ENCODE measurements around the gene UBE2D2. TPM values are rescaled to one million over a fixed set of nuclear protein-coding genes. Genes with fewer than 3 reads are reported as not detected.

Gene UBE2D2
- polyA plus RNA-seq, 3 donors = 41.2 to 167 (median 133) TPM

GRCh38 chr5:139638090-139638735 lies 77.1 kb downstream of the UBE2D2 start:
- intact Hi-C loops (cut with micrococcal nuclease) = loop anchor here (1.0 to 5.0 kb wide), 2 partner anchors 10 to 34 kb away; partner anchors contain the start of gene CXXC5 (in 1 of the 2)

More at GRCh38 chr5:139638090-139638735, 77.1 kb downstream of the UBE2D2 start:
- peak overlapping the region; percentile 22 to 67 (median 23) for H3K4me3 ChIP-seq (replicated peaks in 1 of 3; ENCODE audit: low read depth in 2 of 3, low read length in 3 of 3)
- H3K36me3 ChIP-seq (replicated peaks in 1 of 2; ENCODE audit: control insufficient read depth in 1 of 2, insufficient read depth in 2 of 2, low read length in 2 of 2) = no peaks in the 10 kb centered on the region
- peak overlapping the region; percentile 80 to 89 for H3K4me3 Mint-ChIP-seq
- 2% methylated on average over 18 of the region's 23 CpGs for WGBS (ENCODE audit: insufficient coverage)
- peak overlapping the region; percentile 45 to 77 (median 59) for H3K27ac Mint-ChIP-seq
- peaks cover 33% of the 10 kb centered on the region for H3K4me1 Mint-ChIP-seq
- peak overlapping the region; percentile 55 for H2AFZ ChIP-seq (ENCODE audit: insufficient read depth, low read depth, low read length, poor library complexity, severe bottlenecking)
- peaks cover 22 to 60% (median 29%) of the 10 kb centered on the region in 3 donors for H3K27me3 Mint-ChIP-seq (ENCODE audit: low read depth in 3 of 3)
- no peaks in the 10 kb centered on the region for H3K79me2 ChIP-seq (ENCODE audit: insufficient read depth, low read length)
- DNase-seq = peak; percentile 79 to 82 (median 80)
- H3K9ac ChIP-seq (ENCODE audit: insufficient read depth, low read length, poor library complexity, severe bottlenecking) = peak overlapping the region; percentile 63
- H3K27ac ChIP-seq (ENCODE audit: low read depth in 1 of 2, low read length in 2 of 2) = peak overlapping the region in 1 of 2 donors; percentile 42
- H3K9me3 Mint-ChIP-seq = no peaks in the 10 kb centered on the region
- no peaks in the 10 kb centered on the region for H3K9me3 ChIP-seq (replicated peaks in 1 of 2; ENCODE audit: control insufficient read depth in 1 of 2, insufficient read depth in 1 of 2, low read length in 2 of 2)
- peaks cover 44% of the 10 kb centered on the region for H4K20me1 ChIP-seq (ENCODE audit: insufficient read depth, low read length)
- peaks cover 5 to 20% of the 10 kb centered on the region in 2 donors for H3K36me3 Mint-ChIP-seq
- no peak for TF ChIP-seq CTCF (IDR thresholded peaks at IDR 0.05)
- H3K4me1 ChIP-seq (ENCODE audit: control insufficient read depth in 1 of 2, insufficient read depth in 2 of 2, low read length in 2 of 2) = peaks cover 34 to 43% of the 10 kb centered on the region in 2 donors
- peaks cover 0 to 22% of the 10 kb centered on the region in 2 donors for H3K27me3 ChIP-seq (ENCODE audit: control insufficient read depth in 2 of 2, insufficient read depth in 2 of 2, low read length in 2 of 2)
- H3K4me2 ChIP-seq (replicated peaks; ENCODE audit: extremely low read depth, low read length, poor library complexity, severe bottlenecking) = peak overlapping the region; percentile 75

All from CD14-positive monocyte (primary cell).